Measurements from ENCODE around the gene TMEM132D.

DNA sequence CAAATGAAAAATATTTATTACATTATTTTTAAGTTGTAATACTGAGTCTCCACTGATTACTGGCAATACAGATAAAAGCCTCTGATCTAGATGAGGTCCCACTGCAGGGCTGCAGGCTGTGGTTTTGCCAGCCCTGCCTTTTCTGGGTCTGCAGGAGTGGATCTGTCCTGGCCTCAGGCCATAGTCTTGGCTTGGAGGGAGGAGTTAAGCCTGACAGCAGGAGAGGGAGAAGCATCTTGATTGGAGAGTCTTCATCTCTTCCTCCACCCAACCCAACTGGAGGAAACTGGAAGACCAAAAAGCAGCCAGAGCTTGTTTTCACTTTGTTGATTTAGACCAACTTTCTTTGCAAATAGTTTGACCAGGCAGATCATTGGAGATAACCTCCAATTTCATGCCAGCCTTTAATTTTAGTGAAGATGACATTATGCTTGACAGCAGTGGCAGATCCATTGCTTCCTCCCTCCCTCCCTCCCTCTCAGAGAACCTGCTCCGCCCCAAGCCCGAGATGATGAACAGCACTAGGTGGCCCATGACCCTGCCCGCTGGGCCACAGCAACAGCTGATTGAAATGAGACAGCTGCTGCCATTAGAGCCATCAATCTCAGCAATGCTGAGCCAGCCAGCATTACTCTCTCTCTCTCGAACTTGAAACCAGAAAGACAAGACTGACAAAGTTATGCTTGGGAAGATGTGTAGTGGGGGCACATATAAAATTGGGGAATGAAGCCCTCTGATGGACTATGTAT lies 828.2 kb downstream of the TMEM132D start:
- TF ChIP-seq, protein P1, sequence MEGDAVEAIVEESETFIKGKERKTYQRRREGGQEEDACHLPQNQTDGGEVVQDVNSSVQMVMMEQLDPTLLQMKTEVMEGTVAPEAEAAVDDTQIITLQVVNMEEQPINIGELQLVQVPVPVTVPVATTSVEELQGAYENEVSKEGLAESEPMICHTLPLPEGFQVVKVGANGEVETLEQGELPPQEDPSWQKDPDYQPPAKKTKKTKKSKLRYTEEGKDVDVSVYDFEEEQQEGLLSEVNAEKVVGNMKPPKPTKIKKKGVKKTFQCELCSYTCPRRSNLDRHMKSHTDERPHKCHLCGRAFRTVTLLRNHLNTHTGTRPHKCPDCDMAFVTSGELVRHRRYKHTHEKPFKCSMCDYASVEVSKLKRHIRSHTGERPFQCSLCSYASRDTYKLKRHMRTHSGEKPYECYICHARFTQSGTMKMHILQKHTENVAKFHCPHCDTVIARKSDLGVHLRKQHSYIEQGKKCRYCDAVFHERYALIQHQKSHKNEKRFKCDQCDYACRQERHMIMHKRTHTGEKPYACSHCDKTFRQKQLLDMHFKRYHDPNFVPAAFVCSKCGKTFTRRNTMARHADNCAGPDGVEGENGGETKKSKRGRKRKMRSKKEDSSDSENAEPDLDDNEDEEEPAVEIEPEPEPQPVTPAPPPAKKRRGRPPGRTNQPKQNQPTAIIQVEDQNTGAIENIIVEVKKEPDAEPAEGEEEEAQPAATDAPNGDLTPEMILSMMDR (conservative IDR thresholded peaks at IDR 0.05; ENCODE audit: low read depth, low read length), result no peak
- TF ChIP-seq EZH2 (IDR thresholded peaks at IDR 0.05; ENCODE audit: borderline replicate concordance, low read depth, low read length, poor library complexity, severe bottlenecking), result no peak
